H1 (cell line): Measurements from ENCODE around the gene ZNF524. TPM values are rescaled to one million over a fixed set of nuclear protein-coding genes. Genes with fewer than 3 reads are reported as not detected.
A peak's percentile ranks its signal among the peaks of the same experiment; 100 is the strongest.

ENCODE experiments used
- CTCF ChIA-PET: fragments of 300-600 bp; sonication (Branson Sonifier 250); formaldehyde crosslinking; loops from one replicate; lab custom pipeline; 2021; ENCODE audit not compliant: partially characterized antibody; lab: Charles Lee
- POLR2A ChIA-PET: fragments of 300-600 bp; sonication (Branson Sonifier 250); formaldehyde crosslinking; loops from one replicate; lab custom pipeline; 2021; ENCODE audit warnings: inconsistent platforms; ENCODE audit not compliant: partially characterized antibody; lab: Charles Lee
- DNase-seq, 2 experiments: peaks; one replicate each; pipeline versions ENCODE4 v3.0.0 to v3.0.0-alpha.2; 2010 to 2022; ENCODE audit warnings: low spot score in 2 of 2, low read depth in 1 of 2, mixed read lengths in 1 of 2
- FAIRE-seq: peaks from 2 replicates; lab custom pipeline; 2011; peaks lifted over from hg19 to GRCh38; lab: Jason Lieb, UNC
- H2AFZ ChIP-seq: 2 replicates; pipeline ENCODE4 v1.8.1; 2012; ENCODE audit warnings: low read length, inconsistent platforms
- H2AK5ac ChIP-seq: 2 replicates; pipeline ENCODE4 v1.6.1; 2013; ENCODE audit warnings: low read depth, low read length
- H2BK120ac ChIP-seq: replicated peaks from 2 replicates; pipeline ENCODE3; 2013; ENCODE audit warnings: low read depth, low read length, inconsistent platforms
- H2BK12ac ChIP-seq: 2 replicates; pipeline ENCODE4 v1.6.1; 2013; ENCODE audit warnings: low read depth, low read length
- H2BK15ac ChIP-seq: 2 replicates; pipeline ENCODE4 v1.6.1; 2013; ENCODE audit warnings: low read length
- H2BK20ac ChIP-seq: 2 replicates; pipeline ENCODE4 v1.6.1; 2013; ENCODE audit warnings: low read length
- H2BK5ac ChIP-seq: 2 replicates; pipeline ENCODE4 v1.6.1; 2013; ENCODE audit warnings: low read depth, low read length
- H3K14ac ChIP-seq: 2 replicates; pipeline ENCODE4 v1.6.1; 2013; ENCODE audit warnings: inconsistent platforms; ENCODE audit not compliant: insufficient read length
- H3K18ac ChIP-seq: 2 replicates; pipeline ENCODE4 v1.6.1; 2013; ENCODE audit warnings: low read length; ENCODE audit errors: extremely low read depth
- H3K23ac ChIP-seq: 2 replicates; pipeline ENCODE4 v1.6.1; 2013; ENCODE audit warnings: inconsistent platforms; ENCODE audit not compliant: insufficient read length
- H3K23me2 ChIP-seq: 2 replicates; pipeline ENCODE4 v1.6.1; 2013; ENCODE audit warnings: low read depth, low read length
- H3K27ac ChIP-seq: 2 replicates; pipeline ENCODE4 v1.6.1; 2011; ENCODE audit warnings: low read depth, low read length, inconsistent platforms
- H3K27me3 ChIP-seq, 4 experiments: replicated peaks in 1 of 4; 1 replicate in 1 of 4; 2 replicates in 3 of 4; pipeline versions ENCODE4 v1.6.1 to v1.8.1; 2011 to 2013; ENCODE audit warnings: low read length in 3 of 4, mild to moderate bottlenecking in 3 of 4, inconsistent platforms in 2 of 4, mixed read lengths in 2 of 4, moderate library complexity in 1 of 4; ENCODE audit not compliant: control insufficient read depth in 3 of 4, insufficient read depth in 3 of 4; ENCODE audit errors: extremely low read depth in 1 of 4
- H3K36me3 ChIP-seq, 4 experiments: 2 replicates each; pipeline versions ENCODE4 v1.6.1 to v1.8.1; 2011 to 2013; ENCODE audit warnings: mild to moderate bottlenecking in 4 of 4, low read length in 3 of 4, moderate library complexity in 2 of 4, control low read depth in 1 of 4, inconsistent platforms in 1 of 4; ENCODE audit not compliant: insufficient read depth in 4 of 4, control insufficient read depth in 2 of 4
- H3K4ac ChIP-seq: replicated peaks from 2 replicates; pipeline ENCODE3; 2013; ENCODE audit warnings: low read length, low read depth, mixed read lengths, inconsistent platforms; ENCODE audit not compliant: insufficient read length
- H3K4me1 ChIP-seq, 4 experiments: replicated peaks in 1 of 4; 1 replicate in 1 of 4; 2 replicates in 3 of 4; pipeline versions ENCODE4 v1.6.1 to v1.8.1; 2011 to 2013; ENCODE audit warnings: low read length in 3 of 4, inconsistent platforms in 2 of 4, mixed read lengths in 1 of 4; ENCODE audit not compliant: insufficient read depth in 4 of 4, control insufficient read depth in 3 of 4
- H3K4me2 ChIP-seq, 2 experiments: 2 replicates each; pipeline versions ENCODE4 v1.6.1 to v1.8.1; 2011 to 2013; ENCODE audit warnings: low read depth in 2 of 2, low read length in 2 of 2, control low read depth in 1 of 2, inconsistent platforms in 1 of 2, mild to moderate bottlenecking in 1 of 2; ENCODE audit not compliant: insufficient read depth in 1 of 2
- H3K4me3 ChIP-seq, 4 experiments: fragments of 200-600, 300-600 bp in 1 of 4; sonication (generic), shearing (Covaris generic), sonication (Bioruptor Twin) in 1 of 4; 2 replicates each; pipeline versions ENCODE4 v1.5.1 to v1.8.1; 2011 to 2016; ENCODE audit warnings: low read length in 4 of 4, low read depth in 3 of 4, control low read depth in 2 of 4, inconsistent platforms in 2 of 4, mild to moderate bottlenecking in 2 of 4, mixed read lengths in 1 of 4, moderate library complexity in 1 of 4; ENCODE audit not compliant: insufficient read depth in 2 of 4; ENCODE audit errors: extremely low read depth in 1 of 4
- H3K56ac ChIP-seq: replicated peaks from 2 replicates; pipeline ENCODE3; 2013; ENCODE audit warnings: low read depth, mild to moderate bottlenecking, mixed read lengths, low read length, inconsistent platforms; ENCODE audit not compliant: insufficient read length
- H3K79me1 ChIP-seq: 2 replicates; pipeline ENCODE4 v1.6.1; 2013; ENCODE audit warnings: low read depth, low read length, control low read depth
- H3K79me2 ChIP-seq, 2 experiments: 2 replicates each; pipeline versions ENCODE4 v1.6.1 to v1.8.1; 2012 to 2013; ENCODE audit warnings: low read length in 2 of 2, mild to moderate bottlenecking in 2 of 2, inconsistent platforms in 1 of 2; ENCODE audit not compliant: insufficient read depth in 2 of 2, control insufficient read depth in 1 of 2
- H3K9ac ChIP-seq, 4 experiments: replicated peaks in 1 of 4; 1 replicate in 1 of 4; 2 replicates in 3 of 4; pipeline versions ENCODE4 v1.6.1 to v1.8.1; 2011 to 2013; ENCODE audit warnings: low read depth in 3 of 4, low read length in 3 of 4, control low read depth in 2 of 4, mild to moderate bottlenecking in 2 of 4, moderate library complexity in 2 of 4, inconsistent platforms in 1 of 4; ENCODE audit errors: extremely low read depth in 1 of 4
- H3K9me3 ChIP-seq, 2 experiments: 2 replicates each; pipeline versions ENCODE4 v1.6.1 to v1.8.1; 2012 to 2013; ENCODE audit warnings: mild to moderate bottlenecking in 2 of 2, moderate library complexity in 2 of 2, control low read depth in 1 of 2, inconsistent platforms in 1 of 2, low read depth in 1 of 2, low read length in 1 of 2, mixed read lengths in 1 of 2; ENCODE audit not compliant: insufficient read depth in 2 of 2
- H4K20me1 ChIP-seq, 2 experiments: replicated peaks in 1 of 2; 2 replicates each; pipeline versions ENCODE3 to v1.8.1; 2011 to 2013; ENCODE audit warnings: inconsistent platforms in 2 of 2, low read length in 2 of 2, mild to moderate bottlenecking in 1 of 2; ENCODE audit not compliant: insufficient read depth in 2 of 2, control insufficient read depth in 1 of 2
- H4K5ac ChIP-seq: 2 replicates; pipeline ENCODE4 v1.6.1; 2013; ENCODE audit warnings: low read length, low read depth, mixed read lengths, inconsistent platforms; ENCODE audit not compliant: insufficient read length
- H4K8ac ChIP-seq: 2 replicates; pipeline ENCODE4 v1.8.0; 2013; ENCODE audit warnings: mild to moderate bottlenecking, moderate library complexity, low read length, inconsistent platforms; ENCODE audit not compliant: insufficient read depth; ENCODE audit errors: extremely low read depth
- H4K91ac ChIP-seq: replicated peaks from 2 replicates; pipeline ENCODE3; 2013; ENCODE audit warnings: low read length, mixed read lengths, inconsistent platforms; ENCODE audit not compliant: insufficient read length
- ASH2L ChIP-seq: fragments of 200-600, 300-600 bp; sonication (generic); IDR thresholded peaks from one replicate; pipeline ENCODE4 v1.7.1; 2017; ENCODE audit warnings: low read length
- BACH1 ChIP-seq: IDR thresholded peaks from 2 replicates; pipeline ENCODE4 v1.6.1; 2012; ENCODE audit warnings: low read length, improper control_type of control experiment
- CHD2 ChIP-seq: IDR thresholded peaks from 2 replicates; pipeline ENCODE4 v1.6.1; 2012; ENCODE audit warnings: low read length, improper control_type of control experiment
- EGR1 ChIP-seq: IDR thresholded peaks from 2 replicates; pipeline ENCODE4 v1.6.1; 2011; ENCODE audit warnings: low read depth, low read length, borderline replicate concordance
- GTF2F1 ChIP-seq: IDR thresholded peaks from 2 replicates; pipeline ENCODE4 v1.6.1; 2012; ENCODE audit warnings: low read depth, low read length, improper control_type of control experiment, borderline replicate concordance
- KDM4A ChIP-seq: IDR thresholded peaks from one replicate; pipeline ENCODE4 v1.7.1; 2012; ENCODE audit warnings: low read depth, mild to moderate bottlenecking, moderate library complexity, low read length, inconsistent platforms; ENCODE audit not compliant: severe bottlenecking
- PHF8 ChIP-seq: fragments of 200-600 bp; sonication (generic); conservative IDR thresholded peaks from 2 replicates; pipeline ENCODE4 v1.7.1; 2012; ENCODE audit warnings: low read depth, mild to moderate bottlenecking, inconsistent platforms, low read length, moderate library complexity
- RNF2 ChIP-seq: fragments of 200-900, 300-1000 bp; sonication (generic); IDR thresholded peaks from 2 replicates; pipeline ENCODE4 v1.7.1; 2016; ENCODE audit warnings: borderline replicate concordance, low read depth, mild to moderate bottlenecking, antibody characterized with exemption, low read length; ENCODE audit not compliant: poor library complexity, severe bottlenecking; ENCODE audit errors: missing control alignments
- TAF7 ChIP-seq: optimal IDR thresholded peaks from 2 replicates; pipeline ENCODE3; 2011; ENCODE audit warnings: low read depth, mild to moderate bottlenecking, inconsistent platforms, low read length, moderate library complexity, borderline replicate concordance
- YY1 ChIP-seq: IDR thresholded peaks from 2 replicates; pipeline ENCODE4 v1.6.1; 2011; ENCODE audit warnings: low read depth, mild to moderate bottlenecking, low read length
- WGBS, 2 experiments: shearing (Covaris generic) in 1 of 2; methylation state at CpG; one replicate each; pipeline versions ENCODE4 v1.1.6 to v1.1.7; 2013 to 2015; ENCODE audit warnings: low lambda C conversion rate in 2 of 2, mixed read lengths in 2 of 2, inconsistent platforms in 1 of 2, low coverage in 1 of 2, missing lambda C conversion rate in 1 of 2; ENCODE audit not compliant: insufficient replicate concordance in 2 of 2, insufficient coverage in 1 of 2, insufficient read length in 1 of 2; ENCODE audit errors: extremely low coverage in 1 of 2, missing lambda C conversion rate in 1 of 2; 5-methylcytosine and 5-hydroxymethylcytosine counted together
- polyA plus RNA-seq, 7 experiments: library from polyadenylated mRNA; depleted of rRNA in 3 of 7; stranded (reverse) in 5 of 7; unstranded in 2 of 7; fragments of >200 nt in 5 of 7; fragments of 200-250 nt in 2 of 7; gene quantifications; 1 replicate in 5 of 7; 2 replicates in 1 of 7; 4 replicates in 1 of 7; pipeline versions ENCODE4 v1.2.1 to v1.2.3, GENCODE V29; 2011 to 2013; ENCODE audit warnings: missing spikeins in 2 of 7, mixed read lengths in 2 of 7
- total RNA-seq: library from RNA; stranded (reverse); fragmentation: NEBNext Ultra II Directional; extraction: Animal tissue kit (Norgen Biotek cat#: 25700); gene quantifications from 2 replicates; pipeline ENCODE4 v1.2.1, GENCODE V29; 2021
- TF ChIP-seq, protein P1 (sequence below), 3 experiments: IDR thresholded peaks; 1 replicate in 2 of 3; 2 replicates in 1 of 3; pipeline versions ENCODE4 v1.5.1 to v1.6.1; 2011; ENCODE audit warnings: low read length in 3 of 3, mild to moderate bottlenecking in 3 of 3, inconsistent platforms in 2 of 3, low read depth in 1 of 3, moderate library complexity in 1 of 3; ENCODE audit not compliant: insufficient read depth in 1 of 3; ENCODE audit errors: control extremely low read depth in 1 of 3

ZNF524 gene
- total and polyA plus RNA-seq, 2 of the 8 experiments (the other 6 are each of a cell fraction or from before 2014, with no cell fraction given): 4.4 to 4.7 TPM

DNA sequence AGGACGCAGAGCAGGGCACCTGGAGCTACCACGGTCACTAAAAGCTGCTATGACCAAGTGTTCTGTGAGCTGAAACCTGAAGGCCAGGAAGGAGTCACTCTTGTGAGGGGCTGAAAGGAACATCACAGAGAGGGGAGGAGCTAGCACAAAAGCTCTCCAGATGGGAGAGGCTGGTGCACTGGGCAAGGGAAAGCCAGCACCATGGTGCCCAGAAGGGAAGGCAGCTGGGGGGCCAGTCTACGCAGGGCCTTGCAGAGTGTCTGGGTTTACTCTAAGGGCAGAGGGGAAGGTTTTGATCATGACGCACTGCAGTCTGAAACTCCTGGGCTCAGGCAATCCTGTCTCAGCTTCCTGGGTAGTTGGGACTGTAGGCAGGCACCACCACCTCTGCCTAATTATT is 36.6 kb downstream of the ZNF524 start:
- Histone ChIP-seq H2BK12ac (no peak overlapping the region), H3K4ac (no peak overlapping the region), H3K27me3 (no peaks in the 10 kb centered on the region), H3K9ac (no peak overlapping the region), H2BK5ac (no peak overlapping the region), H3K4me3 (no peak overlapping the region), H2BK120ac (no peak overlapping the region), H4K20me1 (peaks cover 3 to 10% of the 10 kb centered on the region in 2 experiments), H3K4me1 (peaks cover 6 to 9% (median 7%) of the 10 kb centered on the region in 4 experiments), H3K27ac (no peak overlapping the region), H2AK5ac (no peak overlapping the region), H3K14ac (no peak overlapping the region), H2BK15ac (no peak overlapping the region), H3K79me2 (peaks cover 4 to 25% of the 10 kb centered on the region in 2 experiments; a peak in 3 of 4 replicates), H3K18ac (no peak overlapping the region), H2BK20ac (no peak overlapping the region), H3K23me2 (peaks cover 19% of the 10 kb centered on the region), H2AFZ (no peak overlapping the region), H3K79me1 (peaks cover 13% of the 10 kb centered on the region), H4K5ac (no peak overlapping the region), H3K36me3 (no peaks in the 10 kb centered on the region), H3K9me3 (no peaks in the 10 kb centered on the region; a peak in 1 of 4 replicates), H3K4me2 (peak overlapping the region in 1 of 2 experiments; percentile 15; a peak in 1 of 4 replicates), H3K23ac (no peak overlapping the region), H3K56ac (no peak overlapping the region), H4K91ac (no peak overlapping the region), H4K8ac (no peak overlapping the region)
- no peak for FAIRE-seq
- DNase-seq: no peak
- TF ChIP-seq PHF8 (no peak), RNF2 (no peak), ASH2L (no peak), BACH1 (no peak), KDM4A (no peak), CHD2 (no peak), TAF7 (no peak), YY1 (no peak), GTF2F1 (no peak), EGR1 (no peak)
- TF ChIP-seq, protein P1, sequence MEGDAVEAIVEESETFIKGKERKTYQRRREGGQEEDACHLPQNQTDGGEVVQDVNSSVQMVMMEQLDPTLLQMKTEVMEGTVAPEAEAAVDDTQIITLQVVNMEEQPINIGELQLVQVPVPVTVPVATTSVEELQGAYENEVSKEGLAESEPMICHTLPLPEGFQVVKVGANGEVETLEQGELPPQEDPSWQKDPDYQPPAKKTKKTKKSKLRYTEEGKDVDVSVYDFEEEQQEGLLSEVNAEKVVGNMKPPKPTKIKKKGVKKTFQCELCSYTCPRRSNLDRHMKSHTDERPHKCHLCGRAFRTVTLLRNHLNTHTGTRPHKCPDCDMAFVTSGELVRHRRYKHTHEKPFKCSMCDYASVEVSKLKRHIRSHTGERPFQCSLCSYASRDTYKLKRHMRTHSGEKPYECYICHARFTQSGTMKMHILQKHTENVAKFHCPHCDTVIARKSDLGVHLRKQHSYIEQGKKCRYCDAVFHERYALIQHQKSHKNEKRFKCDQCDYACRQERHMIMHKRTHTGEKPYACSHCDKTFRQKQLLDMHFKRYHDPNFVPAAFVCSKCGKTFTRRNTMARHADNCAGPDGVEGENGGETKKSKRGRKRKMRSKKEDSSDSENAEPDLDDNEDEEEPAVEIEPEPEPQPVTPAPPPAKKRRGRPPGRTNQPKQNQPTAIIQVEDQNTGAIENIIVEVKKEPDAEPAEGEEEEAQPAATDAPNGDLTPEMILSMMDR (IDR thresholded peaks at IDR 0.05; ENCODE audit: control extremely low read depth in 1 of 3, insufficient read depth in 1 of 3, low read depth in 1 of 3, low read length in 3 of 3): no peak
- CTCF ChIA-PET: interaction anchor here (0.7 to 3.8 kb wide), 5 partner anchors 11 to 208 kb away, joined by 3 to 30 read pairs (median 9); partner anchors contain the start of genes CCDC106 and ZNF865
- POLR2A ChIA-PET: interaction anchor here (0.6 to 8.8 kb wide), 6 partner anchors 9 to 45 kb away, joined by 3 to 96 read pairs (median 6); partner anchors contain the start of genes CCDC106, U2AF2, ZNF581 and ZNF865
- WGBS, 2 experiments: 85% methylated on average over 4 of the region's 4 CpGs; no CpG with 5 or more reads in 1 of the 2 experiments
